Left ventricle myocardium inferior (tissue), 1 donor: ENCODE data around the gene AAMP. TPM values are rescaled to one million over a fixed set of nuclear protein-coding genes. Genes with fewer than 3 reads are reported as not detected.

Source experiments
- DNase-seq: peaks from one replicate; pipeline ENCODE4 v3.0.0-alpha.2; 2020
- H3K27ac ChIP-seq: fragments of 200-600 bp; replicated peaks from 2 replicates; pipeline ENCODE4 v1.8.0; 2021
- H3K27me3 ChIP-seq: fragments of 200-600 bp; 2 replicates; pipeline ENCODE4 v1.8.0; 2021; ENCODE audit warnings: low read depth
- H3K36me3 ChIP-seq: fragments of 200-600 bp; 2 replicates; pipeline ENCODE4 v1.8.0; 2021
- H3K4me1 ChIP-seq: fragments of 200-600 bp; 2 replicates; pipeline ENCODE4 v1.8.0; 2021
- H3K4me3 ChIP-seq: fragments of 200-600 bp; 2 replicates; pipeline ENCODE4 v1.8.0; 2021; ENCODE audit warnings: mild to moderate bottlenecking, moderate library complexity
- H3K9me3 ChIP-seq: fragments of 200-600 bp; replicated peaks from 2 replicates; pipeline ENCODE4 v1.8.0; 2021
- intact Hi-C: fragments of 100-400 bp; cut with micrococcal nuclease; formaldehyde crosslinking; loops from one replicate; pipeline ENCODE4 v1.11.0; 2022
- total RNA-seq: library from RNA; stranded (reverse); fragmentation: NEBNext Ultra II Directional; extraction: Animal tissue kit (Norgen Biotek cat#: 25700); gene quantifications from one replicate; pipeline ENCODE4 v1.2.1, GENCODE V29; 2021
- TF ChIP-seq, protein P1 (sequence below): fragments of 200-600 bp; IDR thresholded peaks from 2 replicates; pipeline ENCODE4 v1.8.0; 2021; ENCODE audit warnings: antibody characterized with exemption, mild to moderate bottlenecking, borderline replicate concordance
- donor health status: DM: no; HTN: yes; CAD: no; lungs with severe emphysema.

The AAMP gene
- total RNA-seq, 1 donor from 2014 or later, result 50.5 TPM

DNA sequence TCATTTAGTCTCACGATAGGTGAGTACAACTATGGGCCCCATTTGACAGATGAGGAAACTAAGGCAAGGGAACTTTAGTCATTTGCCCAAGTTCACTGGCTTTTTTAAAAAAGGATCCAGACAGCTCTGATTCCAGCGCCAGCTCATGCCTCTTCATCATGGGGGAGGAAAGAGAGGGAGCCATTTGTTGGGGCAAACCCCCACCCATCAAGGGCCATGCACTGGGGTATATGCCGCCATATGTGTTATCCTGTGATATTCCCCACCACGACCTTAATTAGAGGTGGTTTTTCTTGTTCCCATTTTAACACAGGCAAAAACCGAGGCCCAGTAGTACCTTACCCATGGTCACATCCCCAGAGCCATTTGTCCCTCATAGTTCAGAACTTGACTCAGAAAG is 9.8 kb downstream of the AAMP start:
- H3K4me1 ChIP-seq, result peaks cover 78% of the 10 kb centered on the region
- intact Hi-C loops, result no loop called here

DNA sequence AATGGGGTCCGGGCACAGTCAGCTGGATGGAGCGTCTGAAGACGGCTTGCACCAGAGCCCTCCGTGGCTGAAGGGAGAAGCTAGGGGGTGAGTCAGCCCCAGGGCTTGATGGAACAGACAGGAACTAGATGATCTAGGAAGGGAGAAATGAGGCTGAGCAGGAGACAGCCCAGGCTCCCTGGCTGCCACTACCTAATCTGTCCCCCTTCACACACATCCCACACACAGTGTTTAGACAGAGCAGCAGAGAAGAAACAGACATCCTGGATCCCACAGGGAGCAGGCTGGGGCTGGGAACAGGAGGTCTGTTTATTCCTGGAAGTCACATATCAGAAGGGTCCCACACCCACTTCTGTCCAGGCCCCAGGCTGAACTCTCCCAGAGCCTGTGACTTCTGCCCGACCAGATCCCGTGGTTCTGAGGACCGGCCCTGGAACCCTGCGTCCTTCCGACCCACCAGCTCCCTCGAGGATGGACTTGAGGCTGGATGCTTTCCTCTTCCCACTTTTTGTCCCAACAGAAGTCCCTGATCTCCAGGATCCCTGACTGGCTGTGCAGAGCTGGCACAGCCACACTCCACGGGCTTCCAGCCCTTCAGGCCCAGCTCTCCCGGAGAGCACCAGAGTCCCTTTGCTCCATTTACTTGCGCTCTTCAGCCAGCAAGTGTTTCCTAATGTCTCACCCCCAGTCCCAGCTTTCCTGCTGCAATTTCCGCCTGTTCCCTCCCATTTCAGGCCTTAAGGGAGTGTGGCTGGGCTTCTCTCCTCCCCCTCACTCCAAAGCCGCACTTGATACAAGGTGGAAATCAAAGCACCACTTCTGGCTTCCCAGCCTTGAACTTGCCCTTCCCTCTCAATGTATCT is 10.6 kb downstream of the AAMP start:
- no peaks in the 10 kb centered on the region for H3K27me3 ChIP-seq
- peaks cover 31% of the 10 kb centered on the region for H3K36me3 ChIP-seq
- TF ChIP-seq, protein P1, sequence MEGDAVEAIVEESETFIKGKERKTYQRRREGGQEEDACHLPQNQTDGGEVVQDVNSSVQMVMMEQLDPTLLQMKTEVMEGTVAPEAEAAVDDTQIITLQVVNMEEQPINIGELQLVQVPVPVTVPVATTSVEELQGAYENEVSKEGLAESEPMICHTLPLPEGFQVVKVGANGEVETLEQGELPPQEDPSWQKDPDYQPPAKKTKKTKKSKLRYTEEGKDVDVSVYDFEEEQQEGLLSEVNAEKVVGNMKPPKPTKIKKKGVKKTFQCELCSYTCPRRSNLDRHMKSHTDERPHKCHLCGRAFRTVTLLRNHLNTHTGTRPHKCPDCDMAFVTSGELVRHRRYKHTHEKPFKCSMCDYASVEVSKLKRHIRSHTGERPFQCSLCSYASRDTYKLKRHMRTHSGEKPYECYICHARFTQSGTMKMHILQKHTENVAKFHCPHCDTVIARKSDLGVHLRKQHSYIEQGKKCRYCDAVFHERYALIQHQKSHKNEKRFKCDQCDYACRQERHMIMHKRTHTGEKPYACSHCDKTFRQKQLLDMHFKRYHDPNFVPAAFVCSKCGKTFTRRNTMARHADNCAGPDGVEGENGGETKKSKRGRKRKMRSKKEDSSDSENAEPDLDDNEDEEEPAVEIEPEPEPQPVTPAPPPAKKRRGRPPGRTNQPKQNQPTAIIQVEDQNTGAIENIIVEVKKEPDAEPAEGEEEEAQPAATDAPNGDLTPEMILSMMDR, result no peak
- intact Hi-C loops, result no loop called here
- H3K4me3 ChIP-seq, result peak overlapping the region; percentile 47
- H3K27ac ChIP-seq, result peak overlapping the region; percentile 88
- peaks cover 75% of the 10 kb centered on the region for H3K4me1 ChIP-seq
- peak; percentile 79 for DNase-seq
- no peaks in the 10 kb centered on the region for H3K9me3 ChIP-seq

More for the DNA sequence above, 9.8 kb downstream of the AAMP start:
- DNase-seq, result no peak
- Histone ChIP-seq H3K4me3 (peak overlapping the region; percentile 47), H3K36me3 (peaks cover 31% of the 10 kb centered on the region), H3K9me3 (no peaks in the 10 kb centered on the region), H3K27ac (peak overlapping the region; percentile 88), H3K27me3 (no peaks in the 10 kb centered on the region)
- TF ChIP-seq, protein P1, result no peak

DNA sequence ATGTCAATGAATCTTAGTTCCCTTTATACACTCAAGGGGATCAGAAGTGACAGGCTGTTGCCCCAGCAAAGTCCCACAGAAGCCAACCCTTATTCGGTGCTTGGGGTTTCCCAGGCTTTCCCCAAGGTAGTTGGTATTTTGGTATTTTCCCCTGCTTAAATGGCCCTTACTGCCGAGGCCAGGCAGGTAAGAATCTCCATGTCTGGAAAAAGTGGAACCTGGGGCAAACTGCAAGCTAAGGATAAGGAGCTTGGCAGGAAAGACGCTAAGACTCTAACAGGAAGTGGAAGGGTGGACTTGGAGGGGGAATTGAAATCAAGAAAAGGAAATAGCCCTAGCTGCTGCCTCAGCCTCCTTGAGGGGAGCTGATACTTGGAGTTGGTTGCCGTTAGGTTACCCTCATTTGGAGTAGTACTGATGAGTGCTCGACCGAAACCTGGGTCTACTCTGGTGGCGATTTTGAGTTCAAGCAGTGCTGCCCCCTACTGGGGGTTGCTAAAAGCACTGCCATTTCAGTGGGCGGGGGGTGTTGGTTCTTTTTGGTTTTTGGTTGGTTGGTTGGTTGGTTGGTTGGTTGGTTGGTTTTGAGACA is 12.5 kb downstream of the AAMP start:
- Histone ChIP-seq H3K27ac (peak overlapping the region; percentile 88), H3K4me3 (no peak overlapping the region), H3K27me3 (no peaks in the 10 kb centered on the region), H3K4me1 (peaks cover 60% of the 10 kb centered on the region), H3K9me3 (no peaks in the 10 kb centered on the region), H3K36me3 (peaks cover 34% of the 10 kb centered on the region)
- TF ChIP-seq, protein P1, result peak; percentile 54
- intact Hi-C loops, result no loop called here
- DNase-seq, result no peak

DNA sequence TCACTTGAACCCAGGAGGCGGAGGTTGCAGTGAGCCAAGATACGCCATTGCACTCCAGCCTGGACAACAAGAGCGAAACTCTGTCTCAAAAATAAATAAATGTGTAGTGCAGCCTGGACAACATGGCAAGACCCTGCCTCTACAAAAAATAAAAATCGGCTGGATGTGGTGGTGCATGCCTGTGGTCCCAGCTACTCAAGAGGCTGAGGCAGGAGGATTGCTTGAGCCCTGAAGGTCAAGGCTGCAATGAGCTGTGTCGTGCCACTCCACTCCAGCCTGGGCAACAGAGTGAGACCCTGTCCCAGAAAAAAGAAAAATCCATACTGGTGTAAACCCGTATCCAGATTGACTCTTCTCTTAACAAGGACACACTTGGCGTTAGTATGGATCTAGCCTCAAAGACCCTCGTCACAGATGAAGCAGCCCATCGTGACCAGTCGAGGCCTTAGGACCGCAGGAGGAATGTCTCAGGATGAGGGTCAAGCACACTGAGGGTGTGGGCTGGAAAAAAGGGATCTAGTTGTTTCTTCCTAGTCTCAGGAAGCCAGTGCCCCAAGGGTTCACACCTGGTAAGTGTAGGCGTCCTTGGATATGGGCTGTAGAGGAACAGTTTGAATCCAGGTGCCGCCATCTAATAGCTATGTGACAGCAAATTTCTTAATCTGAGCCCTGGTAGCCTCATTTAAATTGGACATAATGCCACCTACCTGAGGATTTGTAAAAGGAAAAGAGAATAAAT is 13.2 kb downstream of the AAMP start:
- TF ChIP-seq, protein P1, result no peak
- no peaks in the 10 kb centered on the region for H3K27me3 ChIP-seq
- peaks cover 41% of the 10 kb centered on the region for H3K36me3 ChIP-seq
- H3K4me3 ChIP-seq, result no peak overlapping the region
- intact Hi-C loops, result no loop called here
- H3K27ac ChIP-seq, result peak overlapping the region; percentile 88
- no peak for DNase-seq
- peaks cover 59% of the 10 kb centered on the region for H3K4me1 ChIP-seq
- no peaks in the 10 kb centered on the region for H3K9me3 ChIP-seq

DNA sequence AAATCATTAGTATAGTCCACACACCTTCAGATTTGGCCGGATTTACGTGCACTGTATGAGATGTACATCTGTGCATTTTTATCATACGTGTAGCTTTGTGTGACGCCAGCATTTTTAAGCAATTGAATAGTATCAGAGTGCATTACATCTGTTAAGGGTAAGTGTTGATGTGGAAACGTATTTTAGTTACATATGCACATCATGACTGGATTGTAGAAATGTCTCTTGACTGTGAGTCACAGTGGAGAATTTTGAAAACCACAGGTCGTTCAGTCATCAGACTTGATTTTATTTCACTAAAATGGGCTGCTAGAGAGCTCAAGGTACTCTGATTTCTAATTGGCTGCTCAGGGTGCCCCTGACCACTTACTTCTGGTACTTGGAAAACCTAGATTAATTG is 14.5 kb downstream of the AAMP start:
- H3K4me1 ChIP-seq, result peaks cover 46% of the 10 kb centered on the region
- DNase-seq, result no peak
- H3K27me3 ChIP-seq, result no peaks in the 10 kb centered on the region
- H3K36me3 ChIP-seq, result peaks cover 54% of the 10 kb centered on the region
- H3K4me3 ChIP-seq, result no peak overlapping the region
- H3K9me3 ChIP-seq, result no peaks in the 10 kb centered on the region
- intact Hi-C loops, result no loop called here
- no peak overlapping the region for H3K27ac ChIP-seq
- TF ChIP-seq, protein P1, result no peak
